22Rv1 (cell line): Measurements from ENCODE around the gene ADAM12.

Experiments used
- ZFX ChIP-seq: fragments of 450-650 bp; IDR thresholded peaks from 2 replicates; pipeline ENCODE4 v1.6.1; 2017; ENCODE audit warnings: antibody characterized with exemption, borderline replicate concordance
- TF ChIP-seq, protein P1 (sequence below): fragments of 450-650 bp; IDR thresholded peaks from 2 replicates; pipeline ENCODE4 v1.5.1; 2017; ENCODE audit warnings: mild to moderate bottlenecking

DNA sequence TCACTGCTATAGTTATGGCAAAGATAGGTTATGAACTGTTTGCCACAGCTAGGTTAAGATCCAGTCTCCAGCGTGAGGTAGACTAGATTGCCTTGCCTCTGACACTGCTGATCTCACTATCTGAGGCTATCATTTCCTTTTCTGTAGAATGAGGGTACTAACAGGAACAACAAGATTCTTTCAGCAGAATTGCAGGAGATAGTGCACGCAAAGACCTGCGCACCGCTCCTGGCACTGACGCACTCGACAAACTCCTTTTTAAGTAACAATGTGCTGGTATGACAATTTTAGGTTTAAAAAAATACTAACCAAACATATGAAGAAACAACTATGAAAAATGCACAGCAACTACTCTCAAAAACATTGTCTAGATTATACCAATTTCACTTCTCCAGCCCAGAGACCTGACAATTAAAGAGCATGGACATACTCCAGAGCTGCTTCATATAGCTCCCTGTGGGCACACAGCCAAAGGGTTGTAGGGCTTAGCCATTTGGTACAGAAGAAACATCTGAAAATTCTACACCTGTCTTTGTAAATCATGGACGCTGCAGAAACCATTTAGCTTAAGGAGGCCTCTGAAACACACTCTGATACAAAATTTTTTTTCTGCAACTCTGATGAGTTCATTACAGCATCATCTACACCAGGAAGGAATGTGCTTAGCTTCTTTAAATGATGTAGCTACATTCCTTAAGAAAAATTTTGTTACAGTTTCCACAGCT is 7.8 kb downstream of the ADAM12 start:
- TF ChIP-seq, protein P1, sequence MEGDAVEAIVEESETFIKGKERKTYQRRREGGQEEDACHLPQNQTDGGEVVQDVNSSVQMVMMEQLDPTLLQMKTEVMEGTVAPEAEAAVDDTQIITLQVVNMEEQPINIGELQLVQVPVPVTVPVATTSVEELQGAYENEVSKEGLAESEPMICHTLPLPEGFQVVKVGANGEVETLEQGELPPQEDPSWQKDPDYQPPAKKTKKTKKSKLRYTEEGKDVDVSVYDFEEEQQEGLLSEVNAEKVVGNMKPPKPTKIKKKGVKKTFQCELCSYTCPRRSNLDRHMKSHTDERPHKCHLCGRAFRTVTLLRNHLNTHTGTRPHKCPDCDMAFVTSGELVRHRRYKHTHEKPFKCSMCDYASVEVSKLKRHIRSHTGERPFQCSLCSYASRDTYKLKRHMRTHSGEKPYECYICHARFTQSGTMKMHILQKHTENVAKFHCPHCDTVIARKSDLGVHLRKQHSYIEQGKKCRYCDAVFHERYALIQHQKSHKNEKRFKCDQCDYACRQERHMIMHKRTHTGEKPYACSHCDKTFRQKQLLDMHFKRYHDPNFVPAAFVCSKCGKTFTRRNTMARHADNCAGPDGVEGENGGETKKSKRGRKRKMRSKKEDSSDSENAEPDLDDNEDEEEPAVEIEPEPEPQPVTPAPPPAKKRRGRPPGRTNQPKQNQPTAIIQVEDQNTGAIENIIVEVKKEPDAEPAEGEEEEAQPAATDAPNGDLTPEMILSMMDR = no peak
- no peak for TF ChIP-seq ZFX
